ENCODE data around the gene TGFBR3L. TPM values are rescaled to one million over a fixed set of nuclear protein-coding genes. Genes with fewer than 3 reads are reported as not detected.
A peak's percentile ranks its signal among the peaks of the same experiment; 100 is the strongest.

TGFBR3L gene
- total RNA-seq, 1 experiment from 2014 or later = 4.1 TPM

GRCh38 chr19:7963566-7963965, 48.9 kb downstream of the TGFBR3L start (continued):
- TF ChIP-seq STAT6 (CRISPR knock-in tag; conservative IDR thresholded peaks at IDR 0.05; ENCODE audit: low read depth) = no peak

GRCh38 chr19:7965259-7965841, 50.7 kb downstream of the TGFBR3L start:
- no peaks in the 10 kb centered on the region for H3K9me3 Mint-ChIP-seq
- TF ChIP-seq NFYB (CRISPR knock-in tag; conservative IDR thresholded peaks at IDR 0.05; ENCODE audit: low read depth) (no peak), RORB (CRISPR knock-in tag; IDR thresholded peaks at IDR 0.05) (no peak), SOX15 (CRISPR knock-in tag; IDR thresholded peaks at IDR 0.05) (no peak), PRDM15 (CRISPR knock-in tag; IDR thresholded peaks at IDR 0.05) (no peak), GTF2I (CRISPR knock-in tag; conservative IDR thresholded peaks at IDR 0.05) (no peak)
- peaks cover 15% of the 10 kb centered on the region for H3K4me1 Mint-ChIP-seq
- ChIA-PET POLR2A (no interaction called here), CTCF (no interaction called here)
- H3K36me3 Mint-ChIP-seq = peaks cover 66% of the 10 kb centered on the region
- no peak for ATAC-seq
- H3K27me3 Mint-ChIP-seq (ENCODE audit: low read depth) = no peaks in the 10 kb centered on the region
- DNase-seq (ENCODE audit: low spot score) = no peak
- no peak overlapping the region for H3K4me3 Mint-ChIP-seq
- peak overlapping the region; percentile 76 for H3K27ac Mint-ChIP-seq

- H3K9me3 Mint-ChIP-seq = no peaks in the 10 kb centered on the region
- H3K4me1 Mint-ChIP-seq = peaks cover 22% of the 10 kb centered on the region
- ATAC-seq (no peak), DNase-seq (ENCODE audit: low spot score) (no peak)
- no peaks in the 10 kb centered on the region for H3K27me3 Mint-ChIP-seq (ENCODE audit: low read depth)
- TF ChIP-seq CBFB (CRISPR knock-in tag; IDR thresholded peaks at IDR 0.05; ENCODE audit: low read depth) (no peak), NFATC4 (CRISPR knock-in tag; IDR thresholded peaks at IDR 0.05) (no peak), ZNF121 (CRISPR knock-in tag; IDR thresholded peaks at IDR 0.05) (peak; percentile 81; the same call in 1 of the 2 replicates)
- peaks cover 66% of the 10 kb centered on the region for H3K36me3 Mint-ChIP-seq
- CTCF ChIA-PET = no interaction called here
- H3K27ac Mint-ChIP-seq = no peak overlapping the region
- POLR2A ChIA-PET = interaction anchor here (0.7 kb wide), 1 partner anchor 12 kb away, joined by 3 read pairs; no protein-coding TSS in a partner anchor
- no peak overlapping the region for H3K4me3 Mint-ChIP-seq
These were observed 51.5 kb downstream of the TGFBR3L start for GRCh38 chr19:7965921-7966665.

- H3K27ac Mint-ChIP-seq = peak overlapping the region; percentile 68
- peaks cover 55% of the 10 kb centered on the region for H3K36me3 Mint-ChIP-seq
- CTCF ChIA-PET = interaction anchor here (4.9 to 5.1 kb wide), 2 partner anchors 24 to 34 kb away, joined by 64 to 90 read pairs; partner anchors contain the start of gene TIMM44
- peaks cover 24% of the 10 kb centered on the region for H3K4me1 Mint-ChIP-seq
- DNase-seq (ENCODE audit: low spot score) = no peak
- ATAC-seq = no peak
- H3K9me3 Mint-ChIP-seq = no peaks in the 10 kb centered on the region
- no peaks in the 10 kb centered on the region for H3K27me3 Mint-ChIP-seq (ENCODE audit: low read depth)
- POLR2A ChIA-PET = no interaction called here
- no peak overlapping the region; the same call in 1 of the 2 replicates for H3K4me3 Mint-ChIP-seq
- TF ChIP-seq USF2 (CRISPR knock-in tag; IDR thresholded peaks at IDR 0.05) (no peak), ZNF416 (CRISPR knock-in tag; IDR thresholded peaks at IDR 0.05) (no peak), STAT6 (CRISPR knock-in tag; conservative IDR thresholded peaks at IDR 0.05; ENCODE audit: low read depth) (no peak), TCF7 (CRISPR knock-in tag; IDR thresholded peaks at IDR 0.05; ENCODE audit: low read depth) (no peak), TP53 (CRISPR knock-in tag; IDR thresholded peaks at IDR 0.05) (no peak)
These were observed 53.6 kb downstream of the TGFBR3L start for GRCh38 chr19:7968008-7968795.
